ENCODE results near the gene ARHGAP8.
A peak's percentile ranks its signal among the peaks of the same experiment; 100 is the strongest.

ARHGAP8 gene

DNA sequence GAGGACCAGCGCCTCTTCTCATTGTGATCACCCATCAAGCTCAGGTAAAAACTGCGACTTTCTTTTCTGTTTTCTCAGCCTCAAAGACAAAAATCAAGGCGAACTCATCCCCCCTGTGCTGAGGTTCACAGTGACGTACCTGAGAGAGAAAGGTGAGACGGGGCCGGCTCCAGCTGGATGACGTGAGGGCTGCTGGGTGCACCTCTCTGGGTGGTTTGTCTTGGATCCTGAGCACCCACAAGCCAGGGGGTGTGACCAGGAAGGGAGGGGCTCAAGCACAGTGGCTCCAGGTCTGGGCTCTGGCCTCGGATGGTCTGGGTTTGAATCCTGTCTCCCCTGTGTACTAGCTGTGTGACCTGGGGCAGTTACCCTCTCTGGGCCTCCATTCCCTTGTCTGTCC lies 92.8 kb downstream of the ARHGAP8 start:
- Histone ChIP-seq H2BK15ac (ENCODE audit: low read length) (no peak overlapping the region), H3K18ac (ENCODE audit: low read length) (no peak overlapping the region), H3K9ac (ENCODE audit: low read depth, low read length, poor library complexity) (no peak overlapping the region), H3K4ac (ENCODE audit: low read length) (no peak overlapping the region), H3K4me3 (ENCODE audit: low read length in 2 of 2) (no peak overlapping the region), H4K8ac (ENCODE audit: low read depth, low read length) (no peak overlapping the region), H3K4me2 (ENCODE audit: insufficient read depth, low read length, poor library complexity, severe bottlenecking) (no peak overlapping the region), H3K36me3 (replicated peaks in 1 of 2; ENCODE audit: control insufficient read depth in 2 of 2, insufficient read depth in 2 of 2, low read length in 2 of 2) (no peaks in the 10 kb centered on the region), H2BK12ac (ENCODE audit: low read length) (no peak overlapping the region), H3K4me1 (ENCODE audit: control insufficient read depth in 2 of 2, insufficient read depth in 1 of 2, low read depth in 1 of 2, low read length in 2 of 2) (peaks cover 0 to 4% of the 10 kb centered on the region in 2 donors), H4K91ac (ENCODE audit: low read depth, low read length, poor library complexity) (no peak overlapping the region), H2AK5ac (ENCODE audit: low read depth, low read length) (no peak overlapping the region), H2AFZ (ENCODE audit: low read length) (no peak overlapping the region), H3K23ac (ENCODE audit: low read depth, low read length, poor library complexity) (no peak overlapping the region), H3K14ac (ENCODE audit: low read length) (no peak overlapping the region), H3K79me1 (ENCODE audit: low read depth, low read length) (no peaks in the 10 kb centered on the region), H3K27ac (replicated peaks; ENCODE audit: low read length) (no peak overlapping the region), H3K27me3 (ENCODE audit: control insufficient read depth in 3 of 3, insufficient read depth in 3 of 3, low read depth in 1 of 3, low read length in 3 of 3) (peaks cover 0 to 14% (median 0%) of the 10 kb centered on the region in 3 experiments), H3K9me3 (replicated peaks in 1 of 2; ENCODE audit: control insufficient read depth in 2 of 2, insufficient read depth in 1 of 2, low read depth in 1 of 2, low read length in 2 of 2) (no peaks in the 10 kb centered on the region), H2BK120ac (ENCODE audit: low read depth, low read length) (no peak overlapping the region), H2BK5ac (ENCODE audit: low read length) (no peak overlapping the region)
- DNase-seq (ENCODE audit: low spot score): no peak
- WGBS, 2 donors (ENCODE audit: extremely low coverage in 2 of 2, insufficient read length in 2 of 2, insufficient replicate concordance in 1 of 2): no CpG with 5 or more reads among the region's 8 CpGs

DNA sequence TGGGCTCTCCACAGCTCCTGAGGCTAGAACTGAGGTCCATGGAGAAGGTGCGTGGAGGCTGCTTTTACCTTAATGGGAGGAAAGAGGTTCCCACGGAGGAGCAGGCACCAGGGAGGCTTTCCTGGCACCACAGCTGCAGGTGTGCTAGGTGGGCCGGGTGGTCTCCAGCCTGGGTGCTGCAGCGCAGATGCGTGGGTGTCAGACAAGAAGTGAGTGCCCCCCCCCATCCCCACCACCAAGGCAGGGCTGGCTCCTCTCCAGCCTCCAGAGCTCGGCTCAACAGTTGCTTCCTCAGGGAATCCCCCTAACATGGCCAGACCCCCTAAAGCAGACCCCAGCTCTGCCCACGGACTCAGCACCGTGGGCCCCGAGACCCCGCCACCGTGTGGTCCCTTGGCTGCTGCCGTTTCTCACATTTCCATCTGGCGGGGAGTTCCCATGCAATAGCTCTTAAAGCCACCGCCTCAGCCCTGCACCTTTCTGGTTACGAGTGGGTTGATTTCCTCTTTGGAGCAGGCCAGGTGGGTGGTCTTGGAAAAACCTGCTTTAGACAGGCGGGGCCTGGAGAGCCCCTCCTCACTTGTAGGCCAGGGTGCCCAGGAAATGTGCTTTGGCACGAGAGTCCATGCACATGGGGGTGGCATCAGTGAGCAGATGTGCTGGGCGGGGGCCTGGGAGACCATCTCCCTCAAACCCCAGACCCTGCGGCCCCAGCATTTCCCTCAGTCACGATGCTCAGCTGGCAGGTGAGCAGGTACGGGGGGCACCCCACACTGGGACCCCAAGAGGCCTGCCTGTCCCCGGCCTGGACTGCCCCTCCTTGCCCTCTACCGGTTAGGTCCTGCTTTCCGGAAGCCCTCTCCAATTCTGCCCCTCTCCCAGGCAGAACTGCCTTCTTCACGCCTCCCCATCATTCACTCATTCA lies 93.7 kb downstream of the ARHGAP8 start:
- Histone ChIP-seq H3K27ac (replicated peaks; ENCODE audit: low read length) (no peak overlapping the region), H2AK5ac (ENCODE audit: low read depth, low read length) (peak overlapping the region; percentile 17), H2BK5ac (ENCODE audit: low read length) (peak overlapping the region; percentile 1), H3K4me3 (ENCODE audit: low read length in 2 of 2) (peak overlapping the region in 1 of 2 donors; percentile 12), H3K9me3 (replicated peaks in 1 of 2; ENCODE audit: control insufficient read depth in 2 of 2, insufficient read depth in 1 of 2, low read depth in 1 of 2, low read length in 2 of 2) (no peaks in the 10 kb centered on the region), H2BK15ac (ENCODE audit: low read length) (peak overlapping the region; percentile 59), H2BK12ac (ENCODE audit: low read length) (no peak overlapping the region), H2AFZ (ENCODE audit: low read length) (no peak overlapping the region), H3K18ac (ENCODE audit: low read length) (peak overlapping the region; percentile 52), H3K4ac (ENCODE audit: low read length) (no peak overlapping the region), H4K91ac (ENCODE audit: low read depth, low read length, poor library complexity) (no peak overlapping the region), H4K8ac (ENCODE audit: low read depth, low read length) (no peak overlapping the region), H3K79me1 (ENCODE audit: low read depth, low read length) (no peaks in the 10 kb centered on the region), H3K4me1 (ENCODE audit: control insufficient read depth in 2 of 2, insufficient read depth in 1 of 2, low read depth in 1 of 2, low read length in 2 of 2) (peaks cover 0 to 4% of the 10 kb centered on the region in 2 donors), H3K9ac (ENCODE audit: low read depth, low read length, poor library complexity) (no peak overlapping the region), H2BK120ac (ENCODE audit: low read depth, low read length) (peak overlapping the region; percentile 21), H3K27me3 (ENCODE audit: control insufficient read depth in 3 of 3, insufficient read depth in 3 of 3, low read depth in 1 of 3, low read length in 3 of 3) (peaks cover 0 to 7% (median 0%) of the 10 kb centered on the region in 3 experiments), H3K23ac (ENCODE audit: low read depth, low read length, poor library complexity) (peak overlapping the region; percentile 47), H3K4me2 (ENCODE audit: insufficient read depth, low read length, poor library complexity, severe bottlenecking) (no peak overlapping the region), H3K36me3 (replicated peaks in 1 of 2; ENCODE audit: control insufficient read depth in 2 of 2, insufficient read depth in 2 of 2, low read length in 2 of 2) (no peaks in the 10 kb centered on the region), H3K14ac (ENCODE audit: low read length) (no peak overlapping the region)
- no peak for DNase-seq (ENCODE audit: low spot score)
- WGBS, 2 donors (ENCODE audit: extremely low coverage in 2 of 2, insufficient read length in 2 of 2, insufficient replicate concordance in 1 of 2): no CpG with 5 or more reads among the region's 25 CpGs

DNA sequence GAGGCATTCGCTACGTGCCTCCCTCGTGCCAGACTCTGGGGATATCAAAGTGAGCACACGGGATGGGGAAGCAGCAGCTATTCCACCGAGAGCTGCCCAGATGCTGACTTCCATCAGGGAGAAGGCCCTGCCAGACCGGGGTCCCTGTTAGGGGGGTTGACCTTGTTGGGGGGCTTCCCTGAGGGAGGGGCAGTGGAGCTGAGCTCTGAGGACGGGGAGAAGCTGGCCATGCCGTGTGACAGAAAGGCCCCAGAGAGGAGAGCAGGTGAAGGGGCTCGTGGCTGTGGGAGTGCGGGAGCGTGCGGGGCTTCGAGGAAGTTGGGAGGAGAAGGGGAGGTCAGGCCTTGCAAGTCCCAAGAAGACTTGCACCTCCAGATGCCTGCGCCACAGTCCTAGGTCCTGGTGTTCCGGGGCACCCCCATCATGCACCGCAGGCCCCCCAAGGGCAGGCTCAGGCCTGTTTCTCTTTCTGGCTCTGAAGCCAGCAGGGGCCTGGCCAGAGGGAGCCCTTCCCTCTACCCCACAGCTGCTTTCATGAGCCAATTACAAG lies 94.4 kb downstream of the ARHGAP8 start:
- Histone ChIP-seq H3K18ac (ENCODE audit: low read length) (peak overlapping the region; percentile 52), H3K4me2 (ENCODE audit: insufficient read depth, low read length, poor library complexity, severe bottlenecking) (no peak overlapping the region), H3K36me3 (replicated peaks in 1 of 2; ENCODE audit: control insufficient read depth in 2 of 2, insufficient read depth in 2 of 2, low read length in 2 of 2) (no peaks in the 10 kb centered on the region), H3K27ac (replicated peaks; ENCODE audit: low read length) (no peak overlapping the region), H2BK120ac (ENCODE audit: low read depth, low read length) (no peak overlapping the region), H3K79me1 (ENCODE audit: low read depth, low read length) (no peaks in the 10 kb centered on the region), H4K8ac (ENCODE audit: low read depth, low read length) (no peak overlapping the region), H2BK5ac (ENCODE audit: low read length) (no peak overlapping the region), H3K4me1 (ENCODE audit: control insufficient read depth in 2 of 2, insufficient read depth in 1 of 2, low read depth in 1 of 2, low read length in 2 of 2) (peaks cover 0 to 4% of the 10 kb centered on the region in 2 donors), H2BK12ac (ENCODE audit: low read length) (no peak overlapping the region), H3K9ac (ENCODE audit: low read depth, low read length, poor library complexity) (no peak overlapping the region), H3K4ac (ENCODE audit: low read length) (no peak overlapping the region), H4K91ac (ENCODE audit: low read depth, low read length, poor library complexity) (no peak overlapping the region), H3K4me3 (ENCODE audit: low read length in 2 of 2) (no peak overlapping the region), H2AFZ (ENCODE audit: low read length) (no peak overlapping the region), H3K14ac (ENCODE audit: low read length) (no peak overlapping the region), H3K23ac (ENCODE audit: low read depth, low read length, poor library complexity) (peak overlapping the region; percentile 47), H3K27me3 (ENCODE audit: control insufficient read depth in 3 of 3, insufficient read depth in 3 of 3, low read depth in 1 of 3, low read length in 3 of 3) (peaks cover 0 to 5% (median 0%) of the 10 kb centered on the region in 3 experiments), H2BK15ac (ENCODE audit: low read length) (peak overlapping the region; percentile 59), H3K9me3 (replicated peaks in 1 of 2; ENCODE audit: control insufficient read depth in 2 of 2, insufficient read depth in 1 of 2, low read depth in 1 of 2, low read length in 2 of 2) (no peaks in the 10 kb centered on the region), H2AK5ac (ENCODE audit: low read depth, low read length) (peak overlapping the region; percentile 35)
- no peak for DNase-seq (ENCODE audit: low spot score)
- WGBS, 2 donors (ENCODE audit: extremely low coverage in 2 of 2, insufficient read length in 2 of 2, insufficient replicate concordance in 1 of 2): no CpG with 5 or more reads among the region's 16 CpGs

DNA sequence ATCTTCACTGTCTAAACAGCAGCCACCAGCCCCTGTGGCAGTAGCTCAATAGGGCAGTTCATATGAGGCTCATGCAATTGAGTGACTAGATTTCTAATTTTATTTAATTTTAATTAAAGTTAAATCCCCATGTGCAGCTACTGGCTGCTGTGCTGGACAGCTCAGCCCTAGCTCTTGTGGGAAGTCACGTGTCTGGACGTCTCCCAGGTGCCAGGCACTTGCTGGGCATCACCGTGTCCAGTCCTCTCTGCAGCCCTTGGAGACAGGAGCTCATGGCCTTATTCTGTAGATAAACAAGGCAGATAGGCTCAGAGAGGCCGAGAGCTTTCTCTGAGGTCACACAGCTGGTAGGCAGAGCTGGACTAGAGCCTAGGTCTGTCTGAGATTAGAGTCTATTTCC lies 95.0 kb downstream of the ARHGAP8 start:
- no peak overlapping the region for H3K4ac ChIP-seq (ENCODE audit: low read length)
- no peaks in the 10 kb centered on the region for H3K36me3 ChIP-seq (replicated peaks in 1 of 2; ENCODE audit: control insufficient read depth in 2 of 2, insufficient read depth in 2 of 2, low read length in 2 of 2)
- H2BK12ac ChIP-seq (ENCODE audit: low read length): no peak overlapping the region
- H3K27ac ChIP-seq (replicated peaks; ENCODE audit: low read length): no peak overlapping the region
- H2BK5ac ChIP-seq (ENCODE audit: low read length): peak overlapping the region; percentile 67
- H3K18ac ChIP-seq (ENCODE audit: low read length): no peak overlapping the region
- H3K4me2 ChIP-seq (ENCODE audit: insufficient read depth, low read length, poor library complexity, severe bottlenecking): no peak overlapping the region
- H3K9me3 ChIP-seq (replicated peaks in 1 of 2; ENCODE audit: control insufficient read depth in 2 of 2, insufficient read depth in 1 of 2, low read depth in 1 of 2, low read length in 2 of 2): no peaks in the 10 kb centered on the region
- no peak overlapping the region for H3K9ac ChIP-seq (ENCODE audit: low read depth, low read length, poor library complexity)
- no peak overlapping the region for H4K91ac ChIP-seq (ENCODE audit: low read depth, low read length, poor library complexity)
- peaks cover 0 to 4% of the 10 kb centered on the region in 2 donors for H3K4me1 ChIP-seq (ENCODE audit: control insufficient read depth in 2 of 2, insufficient read depth in 1 of 2, low read depth in 1 of 2, low read length in 2 of 2)
- no peaks in the 10 kb centered on the region for H3K79me1 ChIP-seq (ENCODE audit: low read depth, low read length)
- no peak overlapping the region for H3K23ac ChIP-seq (ENCODE audit: low read depth, low read length, poor library complexity)
- no peak overlapping the region for H2AFZ ChIP-seq (ENCODE audit: low read length)
- peaks cover 0 to 4% (median 0%) of the 10 kb centered on the region in 3 experiments for H3K27me3 ChIP-seq (ENCODE audit: control insufficient read depth in 3 of 3, insufficient read depth in 3 of 3, low read depth in 1 of 3, low read length in 3 of 3)
- no peak overlapping the region for H4K8ac ChIP-seq (ENCODE audit: low read depth, low read length)
- no peak for DNase-seq (ENCODE audit: low spot score)
- peak overlapping the region; percentile 59 for H2BK15ac ChIP-seq (ENCODE audit: low read length)
- no peak overlapping the region for H3K4me3 ChIP-seq (ENCODE audit: low read length in 2 of 2)
- H2BK120ac ChIP-seq (ENCODE audit: low read depth, low read length): no peak overlapping the region
- H2AK5ac ChIP-seq (ENCODE audit: low read depth, low read length): no peak overlapping the region
- H3K14ac ChIP-seq (ENCODE audit: low read length): no peak overlapping the region
- no CpG with 5 or more reads among the region's 4 CpGs for WGBS, 2 donors (ENCODE audit: extremely low coverage in 2 of 2, insufficient read length in 2 of 2, insufficient replicate concordance in 1 of 2)

Measured in neuronal stem cell (in vitro differentiated cells).